DOHH2 (cell line): ENCODE data around the gene RUSF1.

Experiments
- EZH2phosphoT487 ChIP-seq: fragments of 200-600 bp; sonication (generic); IDR thresholded peaks from 2 replicates; pipeline ENCODE4 v1.6.1; 2017; ENCODE audit warnings: borderline replicate concordance, mild to moderate bottlenecking, antibody characterized with exemption, low read length, moderate library complexity, mixed read lengths
- TF ChIP-seq, protein P1 (sequence below): fragments of 200-600 bp; sonication (generic); IDR thresholded peaks from one replicate; pipeline ENCODE4 v1.5.1; 2014; ENCODE audit warnings: antibody characterized with exemption, mild to moderate bottlenecking, low read depth, low read length; ENCODE audit not compliant: poor library complexity, severe bottlenecking

DNA sequence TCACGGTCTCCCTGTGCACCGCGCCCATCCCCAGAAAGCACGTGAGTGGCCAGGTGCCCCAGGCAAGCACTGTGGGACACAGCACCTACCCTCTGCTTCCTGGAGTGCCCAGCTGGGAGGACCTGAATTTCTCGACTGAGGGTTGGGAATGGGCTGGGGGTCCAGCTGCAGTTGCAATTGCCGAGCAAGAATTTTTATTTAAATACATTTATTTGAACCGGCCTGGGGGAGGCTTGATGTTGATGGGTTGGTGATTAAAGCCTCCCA is 19.0 kb downstream of the RUSF1 start:
- TF ChIP-seq, protein P1, sequence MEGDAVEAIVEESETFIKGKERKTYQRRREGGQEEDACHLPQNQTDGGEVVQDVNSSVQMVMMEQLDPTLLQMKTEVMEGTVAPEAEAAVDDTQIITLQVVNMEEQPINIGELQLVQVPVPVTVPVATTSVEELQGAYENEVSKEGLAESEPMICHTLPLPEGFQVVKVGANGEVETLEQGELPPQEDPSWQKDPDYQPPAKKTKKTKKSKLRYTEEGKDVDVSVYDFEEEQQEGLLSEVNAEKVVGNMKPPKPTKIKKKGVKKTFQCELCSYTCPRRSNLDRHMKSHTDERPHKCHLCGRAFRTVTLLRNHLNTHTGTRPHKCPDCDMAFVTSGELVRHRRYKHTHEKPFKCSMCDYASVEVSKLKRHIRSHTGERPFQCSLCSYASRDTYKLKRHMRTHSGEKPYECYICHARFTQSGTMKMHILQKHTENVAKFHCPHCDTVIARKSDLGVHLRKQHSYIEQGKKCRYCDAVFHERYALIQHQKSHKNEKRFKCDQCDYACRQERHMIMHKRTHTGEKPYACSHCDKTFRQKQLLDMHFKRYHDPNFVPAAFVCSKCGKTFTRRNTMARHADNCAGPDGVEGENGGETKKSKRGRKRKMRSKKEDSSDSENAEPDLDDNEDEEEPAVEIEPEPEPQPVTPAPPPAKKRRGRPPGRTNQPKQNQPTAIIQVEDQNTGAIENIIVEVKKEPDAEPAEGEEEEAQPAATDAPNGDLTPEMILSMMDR: no peak
- no peak for TF ChIP-seq EZH2phosphoT487
